Liver (tissue), 9 donors: ENCODE data around the gene C1orf210. TPM values are rescaled to one million over a fixed set of nuclear protein-coding genes. Genes with fewer than 3 reads are reported as not detected.

Experiments used
- DNase-seq: peaks from one replicate; pipeline ENCODE4 v3.0.0-alpha.2; 2017; ENCODE audit warnings: low spot score
- H3K27ac ChIP-seq, 2 donors: one replicate each; pipeline ENCODE4 v1.7.0; 2013; ENCODE audit warnings: inconsistent platforms in 2 of 2, low read length in 2 of 2, control low read depth in 1 of 2, low read depth in 1 of 2, mild to moderate bottlenecking in 1 of 2
- H3K27me3 ChIP-seq, 4 donors: one replicate each; pipeline versions ENCODE4 v1.6.1 to v1.7.0; 2013; ENCODE audit warnings: low read length in 3 of 4, inconsistent platforms in 1 of 4, mild to moderate bottlenecking in 1 of 4, moderate library complexity in 1 of 4; ENCODE audit not compliant: control insufficient read depth in 4 of 4, insufficient read depth in 4 of 4
- H3K36me3 ChIP-seq, 4 donors: one replicate each; pipeline versions ENCODE4 v1.6.1 to v1.7.0; 2013; ENCODE audit warnings: low read length in 3 of 4, mild to moderate bottlenecking in 3 of 4, low read depth in 1 of 4, moderate library complexity in 1 of 4; ENCODE audit not compliant: control insufficient read depth in 4 of 4, insufficient read depth in 3 of 4
- H3K4me1 ChIP-seq, 4 donors: one replicate each; pipeline versions ENCODE4 v1.6.1 to v1.7.0; 2013; ENCODE audit warnings: low read length in 3 of 4, mild to moderate bottlenecking in 3 of 4, moderate library complexity in 1 of 4; ENCODE audit not compliant: control insufficient read depth in 4 of 4, insufficient read depth in 4 of 4
- H3K4me3 ChIP-seq, 3 donors: one replicate each; pipeline versions ENCODE4 v1.6.1 to v1.7.0; 2013; ENCODE audit warnings: low read length in 3 of 3, control low read depth in 1 of 3, low read depth in 1 of 3, mild to moderate bottlenecking in 1 of 3
- H3K9ac ChIP-seq, 2 donors: one replicate each; pipeline ENCODE4 v1.7.0; 2013; ENCODE audit warnings: low read length in 2 of 2, mild to moderate bottlenecking in 2 of 2, moderate library complexity in 2 of 2, control low read depth in 1 of 2, low read depth in 1 of 2
- H3K9me3 ChIP-seq, 4 donors: one replicate each; pipeline versions ENCODE4 v1.6.1 to v1.7.0; 2013; ENCODE audit warnings: low read length in 3 of 4; ENCODE audit not compliant: control insufficient read depth in 4 of 4
- ATF3 ChIP-seq: IDR thresholded peaks from 2 replicates; pipeline ENCODE4 v1.6.1; 2016; ENCODE audit warnings: antibody characterized with exemption
- EGR1 ChIP-seq, 2 donors: IDR thresholded peaks; 2 replicates each; pipeline ENCODE4 v1.6.1; 2016 to 2018; ENCODE audit warnings: antibody characterized with exemption in 2 of 2, low read depth in 2 of 2
- FOXA1 ChIP-seq: IDR thresholded peaks from 2 replicates; pipeline ENCODE4 v1.6.1; 2016; ENCODE audit warnings: antibody characterized with exemption
- FOXA2 ChIP-seq: IDR thresholded peaks from 2 replicates; pipeline ENCODE4 v1.6.1; 2016; ENCODE audit warnings: antibody characterized with exemption
- GABPA ChIP-seq, 2 donors: IDR thresholded peaks in 1 of 2; conservative IDR thresholded peaks in 1 of 2; 2 replicates each; pipeline ENCODE4 v1.6.1; 2016; ENCODE audit warnings: antibody characterized with exemption in 2 of 2, mild to moderate bottlenecking in 1 of 2, moderate library complexity in 1 of 2
- HNF4A ChIP-seq, 2 donors: conservative IDR thresholded peaks; 2 replicates each; pipeline ENCODE4 v1.6.1; 2016; ENCODE audit warnings: antibody characterized with exemption in 2 of 2, mild to moderate bottlenecking in 2 of 2
- HNF4G ChIP-seq: IDR thresholded peaks from 2 replicates; pipeline ENCODE4 v1.6.1; 2016; ENCODE audit warnings: antibody characterized with exemption
- JUND ChIP-seq, 2 donors: IDR thresholded peaks; 2 replicates each; pipeline ENCODE4 v1.6.1; 2016; ENCODE audit warnings: antibody characterized with exemption in 2 of 2
- MAX ChIP-seq: IDR thresholded peaks from 2 replicates; pipeline ENCODE4 v1.6.1; 2016; ENCODE audit warnings: antibody characterized with exemption
- NR2F2 ChIP-seq: IDR thresholded peaks from 2 replicates; pipeline ENCODE4 v1.6.1; 2016; ENCODE audit warnings: antibody characterized with exemption
- RAD21 ChIP-seq, 2 donors: IDR thresholded peaks; 2 replicates each; pipeline ENCODE4 v1.6.1; 2016; ENCODE audit warnings: antibody characterized with exemption in 2 of 2, mild to moderate bottlenecking in 2 of 2
- RXRA ChIP-seq, 2 donors: IDR thresholded peaks; 2 replicates each; pipeline ENCODE4 v1.6.1; 2017 to 2018; ENCODE audit warnings: antibody characterized with exemption in 2 of 2, mild to moderate bottlenecking in 1 of 2
- SP1 ChIP-seq: IDR thresholded peaks from 2 replicates; pipeline ENCODE4 v1.6.1; 2018; ENCODE audit warnings: antibody characterized with exemption, mild to moderate bottlenecking
- TAF1 ChIP-seq: conservative IDR thresholded peaks from 2 replicates; pipeline ENCODE4 v1.6.1; 2016; ENCODE audit warnings: antibody characterized with exemption, mild to moderate bottlenecking
- YY1 ChIP-seq: IDR thresholded peaks from 2 replicates; pipeline ENCODE4 v1.6.1; 2016; ENCODE audit warnings: antibody characterized with exemption, mild to moderate bottlenecking
- ZBTB33 ChIP-seq: IDR thresholded peaks from 2 replicates; pipeline ENCODE4 v1.6.1; 2016; ENCODE audit warnings: antibody characterized with exemption
- WGBS: extraction: QIAGEN DNeasy Blood & Tissue Kit; methylation state at CpG from one replicate; pipeline ENCODE4 v1.1.7; 2013; 5-methylcytosine and 5-hydroxymethylcytosine counted together
- polyA plus RNA-seq, 2 donors: library from polyadenylated mRNA; stranded (reverse) in 1 of 2; unstranded in 1 of 2; fragments of 200-250 nt in 1 of 2; fragments of >200 nt in 1 of 2; fragmentation: Nextera tagmentation in 1 of 2; extraction: Ambion mirVana in 1 of 2; gene quantifications; one replicate each; pipeline versions ENCODE4 v1.2.1 to v1.2.3, GENCODE V29; 2013 to 2015
- total RNA-seq, 2 donors: library from RNA; depleted of rRNA; stranded (reverse); fragments of >200 nt; gene quantifications; one replicate each; pipeline ENCODE4 v1.2.3, GENCODE V29; 2014
- donor health status: healthy.
- donor health status: healthy.
- donor health status: healthy.
- donor health status: healthy.
- donor health status: healthy.

C1orf210 gene
- total and polyA plus RNA-seq, 4 donors = 0.75 to 5.0 (median 1.2) TPM

- Histone ChIP-seq H3K36me3 (no peaks in the 10 kb centered on the region), H3K4me3 (no peak overlapping the region), H3K4me1 (peaks cover 8 to 38% (median 32%) of the 10 kb centered on the region in 4 donors), H3K27me3 (no peaks in the 10 kb centered on the region), H3K9ac (no peak overlapping the region), H3K9me3 (no peaks in the 10 kb centered on the region), H3K27ac (no peak overlapping the region)
- 92% methylated on average over 4 of the region's 4 CpGs for WGBS
- no peak for DNase-seq
- no peak for TF ChIP-seq FOXA2
- TF ChIP-seq MAX = no peak
- TF ChIP-seq YY1 = no peak
- no peak for TF ChIP-seq HNF4G
- no peak for TF ChIP-seq EGR1 (IDR thresholded peaks at IDR 0.05; ENCODE audit: low read depth in 2 of 2)
- no peak for TF ChIP-seq TAF1
- TF ChIP-seq SP1 = no peak
- TF ChIP-seq GABPA (IDR thresholded peaks at IDR 0.05 in 1 of 2, conservative IDR thresholded peaks at IDR 0.05 in 1 of 2) = no peak
- no peak for TF ChIP-seq ZBTB33
- no peak for TF ChIP-seq NR2F2
- no peak for TF ChIP-seq ATF3
- TF ChIP-seq HNF4A (conservative IDR thresholded peaks at IDR 0.05) = no peak
- no peak for TF ChIP-seq RXRA (IDR thresholded peaks at IDR 0.05)
These were observed 32.2 kb downstream of the C1orf210 start for GRCh38 chr1:43253173-43253572.

- Histone ChIP-seq H3K9me3 (no peaks in the 10 kb centered on the region), H3K27ac (no peak overlapping the region), H3K36me3 (no peaks in the 10 kb centered on the region), H3K27me3 (no peaks in the 10 kb centered on the region), H3K9ac (no peak overlapping the region), H3K4me3 (no peak overlapping the region), H3K4me1 (peaks cover 4 to 29% (median 24%) of the 10 kb centered on the region in 4 donors)
- WGBS = 96% methylated on average over 1 of the region's 1 CpG
- DNase-seq = no peak
- TF ChIP-seq FOXA1 (no peak), JUND (IDR thresholded peaks at IDR 0.05) (no peak), MAX (no peak), YY1 (no peak), EGR1 (IDR thresholded peaks at IDR 0.05; ENCODE audit: low read depth in 2 of 2) (no peak), SP1 (no peak), NR2F2 (no peak), FOXA2 (no peak), RXRA (IDR thresholded peaks at IDR 0.05) (no peak), RAD21 (IDR thresholded peaks at IDR 0.05) (no peak), GABPA (IDR thresholded peaks at IDR 0.05 in 1 of 2, conservative IDR thresholded peaks at IDR 0.05 in 1 of 2) (no peak)
These were observed 33.2 kb downstream of the C1orf210 start for GRCh38 chr1:43252225-43252624.

GRCh38 chr1:43251024-43251423 lies 34.4 kb downstream of the C1orf210 start:
- DNase-seq = no peak
- TF ChIP-seq HNF4G (no peak), RAD21 (IDR thresholded peaks at IDR 0.05) (no peak), EGR1 (IDR thresholded peaks at IDR 0.05; ENCODE audit: low read depth in 2 of 2) (no peak), FOXA2 (no peak), HNF4A (conservative IDR thresholded peaks at IDR 0.05) (no peak), SP1 (no peak), ATF3 (no peak), NR2F2 (no peak), FOXA1 (no peak), ZBTB33 (no peak), RXRA (IDR thresholded peaks at IDR 0.05) (no peak)
- Histone ChIP-seq H3K36me3 (no peaks in the 10 kb centered on the region), H3K27ac (peak overlapping the region; percentile 74 to 79), H3K4me3 (no peak overlapping the region), H3K9me3 (no peaks in the 10 kb centered on the region), H3K9ac (peak overlapping the region in 1 of 2 donors; percentile 37), H3K27me3 (no peaks in the 10 kb centered on the region), H3K4me1 (peaks cover 1 to 17% (median 16%) of the 10 kb centered on the region in 4 donors)
- 71% methylated on average over 5 of the region's 5 CpGs for WGBS
